Measurements from ENCODE around the gene TTYH3. TPM values are rescaled to one million over a fixed set of nuclear protein-coding genes. Genes with fewer than 3 reads are reported as not detected.

Gene TTYH3
- total and polyA plus RNA-seq, 9 of the 15 experiments (the other 6 are each of a cell fraction or from before 2014, with no cell fraction given), result 0.01 to 5.5 (median 1.1) TPM

DNA sequence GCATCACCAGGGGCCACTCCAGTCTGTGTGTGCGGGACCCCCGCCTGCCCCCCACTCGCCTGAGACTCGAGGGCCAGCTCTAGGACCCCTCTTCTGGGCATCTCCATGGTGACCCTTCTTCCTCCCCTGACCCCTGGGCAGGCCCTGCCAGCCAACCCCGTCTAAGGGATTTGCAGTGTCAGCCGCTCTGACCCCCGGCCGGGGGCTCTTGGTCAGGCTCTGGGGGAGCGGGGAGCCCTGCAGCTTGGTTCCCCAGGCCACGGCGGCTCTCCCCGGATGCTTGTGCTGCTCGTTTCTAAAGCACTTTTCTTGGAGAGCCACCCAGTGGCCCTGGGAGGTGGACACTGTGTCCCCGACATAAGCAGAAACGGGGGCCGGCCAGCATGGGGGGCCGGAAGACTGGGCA lies 5.3 kb downstream of the TTYH3 start:
- H2AFZ ChIP-seq (ENCODE audit: low read depth, low read length), result no peak overlapping the region
- H3K27me3 ChIP-seq (ENCODE audit: control insufficient read depth in 2 of 2, insufficient read depth in 2 of 2, low read length in 2 of 2), result no peaks in the 10 kb centered on the region; a peak in 1 of 5 replicates
- no peak for FAIRE-seq
- H3K79me2 ChIP-seq (ENCODE audit: control insufficient read depth, insufficient read depth, low read length), result no peaks in the 10 kb centered on the region; the same call in 2 of the 3 replicates
- H3K9ac ChIP-seq (ENCODE audit: insufficient read depth in 1 of 2, low read depth in 2 of 2, low read length in 2 of 2), result peak overlapping the region in 1 of 2 experiments; percentile 35; a peak in 1 of 4 replicates
- in situ Hi-C loops (cut with MboI), result no loop called here
- 39% methylated on average over 17 of the region's 17 CpGs for WGBS (ENCODE audit: insufficient coverage, low coverage, missing lambda C conversion rate)
- no peak for ATAC-seq
- DNase-seq (ENCODE audit: extremely low read depth in 1 of 4, low spot score in 3 of 4), result no peak
- TF ChIP-seq ZNF79 (CRISPR knock-in tag; IDR thresholded peaks at IDR 0.05; ENCODE audit: low read depth), result no peak
- TF ChIP-seq YBX1 (IDR thresholded peaks at IDR 0.05), result no peak
- TF ChIP-seq, protein P1, sequence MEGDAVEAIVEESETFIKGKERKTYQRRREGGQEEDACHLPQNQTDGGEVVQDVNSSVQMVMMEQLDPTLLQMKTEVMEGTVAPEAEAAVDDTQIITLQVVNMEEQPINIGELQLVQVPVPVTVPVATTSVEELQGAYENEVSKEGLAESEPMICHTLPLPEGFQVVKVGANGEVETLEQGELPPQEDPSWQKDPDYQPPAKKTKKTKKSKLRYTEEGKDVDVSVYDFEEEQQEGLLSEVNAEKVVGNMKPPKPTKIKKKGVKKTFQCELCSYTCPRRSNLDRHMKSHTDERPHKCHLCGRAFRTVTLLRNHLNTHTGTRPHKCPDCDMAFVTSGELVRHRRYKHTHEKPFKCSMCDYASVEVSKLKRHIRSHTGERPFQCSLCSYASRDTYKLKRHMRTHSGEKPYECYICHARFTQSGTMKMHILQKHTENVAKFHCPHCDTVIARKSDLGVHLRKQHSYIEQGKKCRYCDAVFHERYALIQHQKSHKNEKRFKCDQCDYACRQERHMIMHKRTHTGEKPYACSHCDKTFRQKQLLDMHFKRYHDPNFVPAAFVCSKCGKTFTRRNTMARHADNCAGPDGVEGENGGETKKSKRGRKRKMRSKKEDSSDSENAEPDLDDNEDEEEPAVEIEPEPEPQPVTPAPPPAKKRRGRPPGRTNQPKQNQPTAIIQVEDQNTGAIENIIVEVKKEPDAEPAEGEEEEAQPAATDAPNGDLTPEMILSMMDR (IDR thresholded peaks at IDR 0.05 in 2 of 3, conservative IDR thresholded peaks at IDR 0.05 in 1 of 3; ENCODE audit: insufficient read depth in 2 of 3, low read depth in 1 of 3, low read length in 3 of 3), result peak in 2 of 3 experiments; percentile 6 to 19; a peak in 1 of 6 replicates
- TF ChIP-seq ZNF311 (CRISPR knock-in tag; IDR thresholded peaks at IDR 0.05), result no peak
- no peak overlapping the region for H3K4me2 ChIP-seq (ENCODE audit: insufficient read depth, low read length)
- CTCF ChIA-PET (ENCODE audit: low intra/inter-chr PET ratio), result no interaction called here
- H4K20me1 ChIP-seq (replicated peaks; ENCODE audit: control insufficient read depth, insufficient read depth, low read length), result peaks cover 15% of the 10 kb centered on the region
- no peaks in the 10 kb centered on the region for H3K36me3 ChIP-seq (ENCODE audit: control insufficient read depth, insufficient read depth, low read length)
- H3K4me1 ChIP-seq (replicated peaks in 1 of 2; ENCODE audit: control insufficient read depth in 2 of 2, insufficient read depth in 2 of 2, low read length in 2 of 2), result peaks cover 15 to 94% of the 10 kb centered on the region in 2 experiments; a peak in 4 of 5 replicates
- no TSS peak for BruUV-seq (replicated peaks)
- H3K9me1 ChIP-seq (ENCODE audit: control insufficient read depth, insufficient read depth, low read length), result no peaks in the 10 kb centered on the region
- H3K4me3 ChIP-seq, result no peak overlapping the region
- POLR2A ChIA-PET, result interaction anchor here (0.8 to 0.9 kb wide), 2 partner anchors 9 to 19 kb away, joined by 3 read pairs; no protein-coding TSS in a partner anchor
- H3K9me3 ChIP-seq (replicated peaks; ENCODE audit: control insufficient read depth, insufficient read depth, low read depth, low read length), result no peaks in the 10 kb centered on the region
- H3K27ac ChIP-seq (ENCODE audit: extremely low read depth, low read depth, low read length), result no peak overlapping the region
- intact Hi-C loops (cut with micrococcal nuclease), result no loop called here
